ENCODE data around the gene ARID3C. TPM values are rescaled to one million over a fixed set of nuclear protein-coding genes. Genes with fewer than 3 reads are reported as not detected.

The ARID3C gene
- total RNA-seq, 6 experiments from 2014 or later, result 1.7 to 6.7 (median 2.5) TPM

DNA sequence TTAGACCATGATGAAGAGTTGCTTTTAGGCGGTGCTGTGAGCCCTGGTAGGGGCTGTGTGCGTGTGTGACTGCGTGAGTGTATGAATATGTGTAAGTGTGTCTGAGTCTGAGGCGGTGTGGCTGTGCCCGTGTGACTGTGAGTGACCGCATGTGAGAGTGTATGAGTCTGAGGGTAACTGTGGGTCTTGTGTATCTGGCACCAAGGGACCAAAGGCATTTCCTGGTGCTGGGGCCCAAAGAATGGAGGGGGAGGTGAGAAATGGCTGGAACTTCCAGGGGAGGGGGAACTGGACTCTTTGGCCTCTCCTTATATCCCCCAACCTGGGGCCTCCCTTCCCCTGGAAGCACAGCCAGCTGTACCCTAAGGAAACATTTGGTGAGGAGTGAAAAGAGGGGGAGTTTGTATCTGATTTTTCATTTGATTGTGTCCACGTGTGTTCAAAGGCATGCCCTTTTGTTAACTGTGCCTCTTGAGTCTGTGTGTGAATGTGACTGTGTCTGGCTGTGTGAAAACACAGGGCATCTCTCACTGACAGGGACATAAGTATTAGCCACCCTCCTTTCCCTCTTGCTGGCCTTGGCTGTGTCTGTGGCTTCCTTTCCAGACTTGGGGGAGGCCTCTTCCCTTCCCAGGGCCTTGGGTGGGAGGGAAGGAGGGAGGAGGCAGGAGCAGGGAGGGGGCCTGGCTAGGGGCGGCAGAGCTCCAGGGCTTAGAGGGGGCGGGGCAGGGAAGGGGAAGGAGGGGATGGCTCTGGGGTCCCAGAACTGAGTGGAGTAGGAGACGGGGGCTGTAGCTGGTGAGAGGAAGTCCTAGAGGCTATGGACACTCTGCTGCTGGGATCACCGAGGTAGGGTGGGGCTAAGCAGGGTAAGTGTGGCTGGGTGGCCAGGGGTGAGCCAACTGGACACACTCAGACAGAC lies 24.5 kb upstream of the ARID3C start:
- Histone ChIP-seq H3K27ac (peak overlapping the region in 1 of 3 donors; percentile 18), H3K4me1 (peaks cover 0 to 39% (median 17%) of the 10 kb centered on the region in 4 donors), H3K4me3 (no peak overlapping the region), H3K9me3 (no peaks in the 10 kb centered on the region), H3K27me3 (no peaks in the 10 kb centered on the region), H3K36me3 (peaks cover 0 to 15% (median 7%) of the 10 kb centered on the region in 4 donors)
- WGBS (ENCODE audit: insufficient coverage, low coverage, low lambda C conversion rate, missing lambda C conversion rate), result 55% methylated on average over 10 of the region's 11 CpGs
- TF ChIP-seq POLR2A (IDR thresholded peaks at IDR 0.05), result no peak
- TF ChIP-seq, protein P1, sequence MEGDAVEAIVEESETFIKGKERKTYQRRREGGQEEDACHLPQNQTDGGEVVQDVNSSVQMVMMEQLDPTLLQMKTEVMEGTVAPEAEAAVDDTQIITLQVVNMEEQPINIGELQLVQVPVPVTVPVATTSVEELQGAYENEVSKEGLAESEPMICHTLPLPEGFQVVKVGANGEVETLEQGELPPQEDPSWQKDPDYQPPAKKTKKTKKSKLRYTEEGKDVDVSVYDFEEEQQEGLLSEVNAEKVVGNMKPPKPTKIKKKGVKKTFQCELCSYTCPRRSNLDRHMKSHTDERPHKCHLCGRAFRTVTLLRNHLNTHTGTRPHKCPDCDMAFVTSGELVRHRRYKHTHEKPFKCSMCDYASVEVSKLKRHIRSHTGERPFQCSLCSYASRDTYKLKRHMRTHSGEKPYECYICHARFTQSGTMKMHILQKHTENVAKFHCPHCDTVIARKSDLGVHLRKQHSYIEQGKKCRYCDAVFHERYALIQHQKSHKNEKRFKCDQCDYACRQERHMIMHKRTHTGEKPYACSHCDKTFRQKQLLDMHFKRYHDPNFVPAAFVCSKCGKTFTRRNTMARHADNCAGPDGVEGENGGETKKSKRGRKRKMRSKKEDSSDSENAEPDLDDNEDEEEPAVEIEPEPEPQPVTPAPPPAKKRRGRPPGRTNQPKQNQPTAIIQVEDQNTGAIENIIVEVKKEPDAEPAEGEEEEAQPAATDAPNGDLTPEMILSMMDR (IDR thresholded peaks at IDR 0.05), result no peak
- DNase-seq, result no peak
- intact Hi-C loops (cut with DNase I), result no loop called here
- no peak for ATAC-seq

DNA sequence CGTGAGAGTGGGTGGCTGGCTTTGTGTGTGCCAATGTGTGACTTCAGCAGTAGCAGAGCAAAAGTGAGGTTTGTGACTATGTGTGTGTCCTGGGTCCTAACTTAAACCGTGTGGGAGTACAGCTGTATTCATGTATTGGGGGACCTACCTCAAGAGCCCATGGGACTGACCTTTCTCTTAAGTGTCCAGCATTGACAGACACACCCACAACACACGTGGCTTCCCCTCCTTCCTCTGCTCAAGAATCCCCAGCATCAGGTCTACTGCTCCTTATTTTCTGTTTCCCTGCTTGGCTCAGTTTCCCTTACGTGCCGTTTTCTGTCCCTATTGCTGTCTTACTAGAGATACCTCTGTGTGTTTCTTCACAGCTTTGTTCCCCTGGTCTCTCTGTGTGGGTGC lies 23.7 kb upstream of the ARID3C start:
- DNase-seq (no peak), ATAC-seq (no peak)
- Histone ChIP-seq H3K4me1 (peaks cover 0 to 46% (median 20%) of the 10 kb centered on the region in 4 donors), H3K4me3 (peak overlapping the region in 2 of 3 donors; percentile 14 to 23), H3K27me3 (no peaks in the 10 kb centered on the region), H3K27ac (peak overlapping the region; percentile 18 to 77 (median 45)), H3K36me3 (peaks cover 0 to 17% (median 9%) of the 10 kb centered on the region in 4 donors), H3K9me3 (no peaks in the 10 kb centered on the region)
- intact Hi-C loops (cut with DNase I), result no loop called here
- 23% methylated on average over 4 of the region's 5 CpGs for WGBS (ENCODE audit: insufficient coverage, low coverage, low lambda C conversion rate, missing lambda C conversion rate)
- TF ChIP-seq, protein P1 (IDR thresholded peaks at IDR 0.05), result no peak
- TF ChIP-seq POLR2A (IDR thresholded peaks at IDR 0.05), result no peak

DNA sequence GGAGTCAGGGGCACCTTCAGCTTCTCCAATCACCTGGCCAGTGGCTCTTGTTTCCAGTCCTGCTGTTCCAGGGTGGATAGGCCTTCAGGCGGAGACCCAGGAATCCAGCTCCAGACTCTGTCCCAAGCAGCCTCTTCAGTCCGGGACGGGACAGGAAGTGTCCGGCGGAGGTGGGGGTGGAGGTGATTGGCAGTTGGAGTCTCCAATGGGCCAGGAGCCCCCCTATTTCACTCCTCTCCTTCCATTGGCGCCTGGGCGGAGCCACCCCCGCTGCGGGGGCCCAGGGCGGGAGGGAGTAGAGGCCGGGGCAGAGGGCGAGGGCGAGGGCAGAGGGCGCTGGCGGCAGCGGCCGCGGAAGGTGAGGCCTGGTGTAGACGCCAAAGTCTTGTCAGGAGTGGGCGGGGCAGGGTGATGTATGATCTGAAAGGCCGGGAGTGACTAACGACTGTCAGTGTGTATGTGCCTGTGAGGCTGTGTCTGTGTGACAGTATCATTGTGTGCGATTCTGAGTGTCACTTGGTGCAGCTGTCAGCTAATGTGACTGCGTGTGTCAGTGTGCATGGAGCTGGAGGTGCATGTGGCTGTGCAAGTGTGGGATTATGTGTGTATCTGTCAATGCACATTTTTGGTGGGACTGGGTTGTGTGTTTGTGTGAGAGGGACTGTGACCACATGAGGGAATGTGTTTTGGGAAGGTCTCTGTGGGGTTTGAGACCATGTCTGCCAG lies 23.2 kb upstream of the ARID3C start, which contains the start of gene IL11RA:
Gene IL11RA, plus strand, starts transcription at position 310 of the 726 bp plus-strand sequence. CDS start 3,033 bp downstream, outside the sequence.
- 4% methylated on average over 13 of the region's 24 CpGs for WGBS (ENCODE audit: insufficient coverage, low coverage, low lambda C conversion rate, missing lambda C conversion rate)
- intact Hi-C loops (cut with DNase I), result no loop called here
- H3K27me3 ChIP-seq, result no peaks in the 10 kb centered on the region
- peaks cover 0 to 17% (median 9%) of the 10 kb centered on the region in 4 donors for H3K36me3 ChIP-seq
- TF ChIP-seq, protein P1 (IDR thresholded peaks at IDR 0.05), result peak in 1 of 4 donors; percentile 14
- TF ChIP-seq POLR2A (IDR thresholded peaks at IDR 0.05), result peak; percentile 41
- peak within 1 kb of the TSS; percentile 18 to 77 (median 45) for H3K27ac ChIP-seq
- ATAC-seq (peak; percentile 86 to 94 (median 89)), DNase-seq (peak; percentile 94 to 97 (median 97))
- no peaks in the 10 kb centered on the region for H3K9me3 ChIP-seq
- H3K4me1 ChIP-seq, result peaks cover 0 to 46% (median 20%) of the 10 kb centered on the region in 4 donors
- H3K4me3 ChIP-seq, result peak within 1 kb of the TSS; percentile 14 to 59 (median 23)

DNA sequence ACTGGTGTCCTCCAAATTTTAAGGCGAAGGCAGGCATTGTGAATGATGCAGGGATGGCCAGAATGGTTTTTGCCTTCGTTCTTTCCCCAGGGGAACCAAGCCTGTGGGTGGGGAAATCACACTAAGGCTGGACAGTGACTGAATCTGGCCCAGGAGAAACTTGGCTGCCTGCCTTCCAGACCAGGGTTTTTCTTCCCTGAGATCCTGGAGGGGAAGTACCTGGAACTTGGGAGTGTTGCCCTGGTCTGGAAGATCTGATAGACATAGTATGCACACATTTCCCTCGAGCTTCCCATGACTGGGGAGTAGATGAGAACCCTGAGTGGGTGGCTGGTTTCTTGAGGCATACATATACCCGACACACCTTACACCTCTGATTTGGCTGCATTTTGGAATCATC lies 22.5 kb upstream of the ARID3C start:
- TF ChIP-seq, protein P1 (IDR thresholded peaks at IDR 0.05), result no peak
- TF ChIP-seq POLR2A (IDR thresholded peaks at IDR 0.05), result no peak
- ATAC-seq, result peak; percentile 2 to 24 (median 16)
- Histone ChIP-seq H3K9me3 (no peaks in the 10 kb centered on the region), H3K4me1 (peaks cover 0 to 46% (median 20%) of the 10 kb centered on the region in 4 donors), H3K4me3 (peak overlapping the region; percentile 14 to 59 (median 23)), H3K36me3 (peaks cover 0 to 17% (median 9%) of the 10 kb centered on the region in 4 donors), H3K27ac (peak overlapping the region; percentile 18 to 77 (median 45)), H3K27me3 (no peaks in the 10 kb centered on the region)
- peak in 2 of 3 donors; percentile 69 to 82 for DNase-seq
- WGBS (ENCODE audit: insufficient coverage, low coverage, low lambda C conversion rate, missing lambda C conversion rate), result 19% methylated on average over 3 of the region's 4 CpGs
- intact Hi-C loops (cut with DNase I), result no loop called here
